ENCODE measurements around the gene ATG7.

The ATG7 gene

DNA sequence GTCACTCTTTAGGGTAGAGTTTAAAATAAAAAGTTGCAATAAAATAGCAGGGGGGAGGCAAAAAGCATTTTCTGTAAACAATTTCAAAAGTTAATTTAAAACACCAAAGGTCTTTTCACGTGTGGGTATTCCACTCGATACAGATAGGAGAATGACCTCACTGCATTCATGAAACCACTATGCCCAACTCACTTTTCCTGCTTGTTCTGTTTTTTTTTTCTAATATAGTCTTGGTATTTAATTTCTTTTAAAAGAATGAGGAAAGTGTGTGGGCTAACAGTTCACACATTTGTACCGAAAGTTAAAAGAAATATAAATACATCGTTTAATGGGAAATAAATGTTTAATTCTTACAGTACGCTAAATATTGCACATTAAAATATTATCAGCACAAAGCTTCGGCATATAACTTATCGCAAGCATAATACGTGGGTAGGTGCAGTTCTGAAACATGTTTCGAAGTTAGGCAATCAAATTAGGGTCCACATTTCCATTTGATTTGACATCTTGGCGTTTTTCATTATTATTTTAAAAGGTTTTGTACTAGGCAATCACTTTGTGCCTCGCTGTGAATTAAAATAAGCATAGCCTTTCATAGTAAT, 330.1 kb downstream of the ATG7 start:
- in situ Hi-C loops (cut with MboI; ENCODE audit: low sequenced_read_pairs) = no loop called here

DNA sequence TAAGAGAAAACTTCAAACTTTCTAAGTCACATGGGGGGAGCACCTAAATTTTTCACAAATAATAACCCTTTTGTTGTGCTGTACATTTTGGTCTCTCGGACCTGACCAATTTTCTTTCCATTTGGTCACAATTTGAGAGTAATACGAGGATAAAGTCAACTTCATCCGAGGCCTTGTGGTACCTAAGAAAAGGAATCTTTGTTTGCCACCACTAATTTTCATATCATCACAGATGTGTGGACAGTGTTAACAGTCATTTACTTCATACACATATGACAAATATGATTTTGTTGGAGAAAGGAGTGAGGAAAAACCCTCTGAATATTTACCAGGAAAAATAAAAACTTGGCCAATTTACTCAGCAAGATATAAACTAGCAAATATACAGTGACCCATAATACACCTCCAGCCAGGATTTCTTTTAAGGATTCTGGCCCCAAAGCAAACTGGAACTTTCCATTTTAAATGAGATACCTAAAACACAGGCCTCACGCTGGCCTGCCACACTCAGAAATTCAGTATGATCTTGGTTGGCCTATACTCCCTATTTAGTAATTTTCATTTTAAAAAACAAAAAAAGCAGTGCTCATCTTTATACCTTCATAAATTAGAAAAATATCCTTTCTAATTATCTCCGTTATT, 330.8 kb downstream of the ATG7 start:
- in situ Hi-C loops (cut with MboI; ENCODE audit: low sequenced_read_pairs) = no loop called here

DNA sequence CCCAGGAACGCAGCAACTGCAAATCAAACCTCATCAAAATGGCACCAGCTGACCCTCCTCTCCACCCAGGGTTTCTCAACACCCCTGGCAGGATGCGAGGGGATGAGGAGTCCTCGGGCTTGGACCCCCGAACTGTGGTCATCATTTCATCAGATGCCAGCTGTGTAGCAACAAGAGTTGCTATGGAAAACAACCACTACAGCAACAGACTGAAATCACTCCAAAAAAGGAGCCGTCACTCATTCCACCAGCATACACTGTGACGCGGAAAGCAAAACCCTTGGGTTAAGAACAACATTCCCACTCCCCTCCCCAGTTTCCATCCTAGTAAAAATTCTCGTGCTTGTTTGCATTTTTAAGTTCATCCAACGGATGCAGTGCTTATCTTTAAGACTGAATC, 331.4 kb downstream of the ATG7 start:
- in situ Hi-C loops (cut with MboI; ENCODE audit: low sequenced_read_pairs) = no loop called here

DNA sequence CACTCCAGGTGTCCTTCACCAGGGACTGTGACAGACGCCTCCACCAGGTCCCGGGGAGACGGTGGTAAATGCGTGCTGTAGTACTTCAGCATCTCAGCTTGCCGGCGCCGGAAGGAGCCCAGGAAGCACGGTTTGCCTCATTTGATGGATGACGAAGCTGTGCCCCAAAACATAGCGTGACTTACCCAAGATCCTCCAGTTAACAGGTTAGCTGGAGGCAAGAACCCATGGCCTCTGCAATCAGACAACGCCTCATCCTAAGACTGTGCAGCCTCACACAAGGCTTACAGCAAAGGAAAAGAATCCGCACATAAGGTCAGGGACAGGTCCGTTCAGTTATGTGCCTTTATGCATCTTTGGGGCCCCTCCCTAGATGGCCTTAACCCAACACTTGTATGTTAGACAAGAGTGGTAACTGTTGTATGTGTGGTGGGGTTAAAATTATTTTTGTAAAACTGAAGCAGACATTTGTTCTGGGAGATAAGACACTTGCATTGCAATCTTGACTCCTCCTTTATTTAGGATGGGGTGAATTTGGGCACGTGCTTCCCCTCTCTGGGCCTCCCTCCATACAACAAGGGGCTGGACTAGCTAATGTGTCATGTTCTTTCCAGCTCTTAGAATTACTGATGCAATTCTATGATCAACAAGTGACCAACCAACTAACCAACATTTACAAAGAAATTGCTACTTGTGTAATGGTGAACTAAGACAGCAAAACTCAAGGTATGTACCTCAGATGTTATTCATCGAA, 332.1 kb downstream of the ATG7 start:
- in situ Hi-C loops (cut with MboI; ENCODE audit: low sequenced_read_pairs) = no loop called here

DNA sequence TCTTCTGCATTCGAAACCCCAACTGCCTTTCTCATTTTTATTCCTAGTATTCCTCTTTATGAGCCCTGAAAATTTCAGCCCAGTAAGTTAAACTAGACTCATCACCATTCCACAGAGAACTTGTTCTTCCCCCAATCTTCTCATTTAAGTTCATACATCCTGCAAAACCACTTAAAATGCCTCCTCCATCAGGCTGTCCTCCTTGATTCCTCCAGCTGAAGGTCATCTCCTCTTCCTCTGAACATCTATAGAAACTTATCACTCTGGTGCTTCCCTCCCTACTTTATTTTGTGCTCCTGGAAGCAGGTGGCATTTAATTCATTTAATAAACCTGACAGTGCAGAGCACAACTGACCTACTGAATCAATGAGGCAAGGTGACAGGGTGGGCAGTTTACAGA, 333.2 kb downstream of the ATG7 start:
- in situ Hi-C loops (cut with MboI; ENCODE audit: low sequenced_read_pairs) = no loop called here

DNA sequence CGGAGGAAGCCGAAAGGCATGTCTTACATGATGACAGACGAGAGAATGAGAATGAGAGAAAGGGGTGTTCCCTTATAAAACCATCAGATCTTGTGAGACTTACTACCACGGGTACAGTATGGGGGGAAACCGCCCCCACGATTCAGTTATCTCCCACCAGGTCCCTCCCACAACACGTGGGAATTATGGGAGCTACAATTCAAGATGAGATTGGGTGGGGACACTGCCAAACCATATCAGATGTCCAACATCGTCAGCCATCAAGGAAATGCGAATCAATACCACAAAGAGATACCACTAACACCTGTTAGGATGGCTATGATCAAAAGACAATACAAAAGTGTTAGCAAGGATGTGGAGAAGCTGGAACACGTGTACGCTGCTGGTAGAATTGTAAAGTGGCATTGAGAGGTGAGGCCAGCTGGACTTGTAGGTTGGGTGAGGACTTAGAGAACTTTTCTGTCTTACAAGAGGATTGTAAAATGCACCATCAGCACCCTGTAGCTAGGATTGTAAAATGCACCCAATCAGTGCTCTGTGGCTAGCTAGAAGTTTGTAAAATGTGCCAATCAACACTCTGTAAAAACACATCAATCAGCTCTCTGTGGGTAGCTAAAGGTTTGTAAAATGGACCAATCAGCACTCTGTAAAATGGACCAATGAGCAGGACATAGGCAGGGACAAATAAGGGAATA, 334.0 kb downstream of the ATG7 start:
- in situ Hi-C loops (cut with MboI; ENCODE audit: low sequenced_read_pairs) = no loop called here

DNA sequence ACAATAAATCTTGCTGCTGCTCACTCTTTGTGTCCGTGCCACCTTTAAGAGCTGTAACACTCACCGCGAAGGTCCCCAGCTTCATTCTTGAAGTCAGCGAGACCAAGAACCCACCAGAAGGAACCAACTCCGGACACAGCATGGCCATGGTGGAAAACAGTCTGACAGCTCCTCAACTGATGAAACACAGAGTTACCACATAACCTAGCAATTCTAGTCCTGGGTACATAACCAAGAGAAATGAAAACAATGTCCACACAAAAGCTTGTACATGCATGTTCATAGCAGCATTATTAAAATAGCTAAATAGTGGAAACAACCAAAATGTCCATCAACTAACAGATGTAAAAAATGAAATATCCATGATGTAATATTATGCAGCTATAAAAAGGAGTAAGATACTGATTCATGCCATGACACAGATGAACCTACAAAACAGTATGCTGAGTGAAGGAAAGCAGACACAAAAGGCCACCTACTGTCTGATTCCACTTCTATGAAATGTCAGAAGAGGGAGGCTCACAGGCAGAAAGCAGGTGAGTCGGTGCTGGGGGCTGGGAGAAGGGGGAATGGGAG, 334.8 kb downstream of the ATG7 start:
- in situ Hi-C loops (cut with MboI; ENCODE audit: low sequenced_read_pairs) = no loop called here

Data from HL-60/S4 (cell line).